Measurements from ENCODE around the gene IL12RB1. TPM values are rescaled to one million over a fixed set of nuclear protein-coding genes. Genes with fewer than 3 reads are reported as not detected.

The IL12RB1 gene
- total RNA-seq, 1 experiment from 2014 or later: 0.36 TPM

DNA sequence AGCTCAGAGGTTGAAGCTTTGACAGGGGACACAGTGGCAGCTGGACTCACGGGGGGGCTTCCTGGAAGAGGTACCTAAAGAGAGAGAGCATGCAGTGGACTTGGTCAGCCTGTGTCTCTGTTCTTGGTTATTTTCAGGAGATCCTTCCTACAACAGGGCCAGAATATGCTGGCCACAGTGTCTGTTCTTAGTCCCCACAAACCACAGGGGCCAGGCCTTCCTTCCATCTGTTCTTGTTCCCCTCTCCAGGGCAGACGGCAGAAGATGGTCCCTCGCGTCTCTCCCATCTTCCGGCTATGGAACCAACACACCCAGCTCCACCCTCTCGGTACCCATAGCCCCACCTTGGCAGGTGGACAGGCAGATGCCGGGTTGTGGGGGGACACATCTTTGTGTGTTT is 35.7 kb upstream of the IL12RB1 start:
- no peak for ATAC-seq
- no TSS peak for BruUV-seq (replicated peaks)
- in situ Hi-C loops (cut with HindIII; ENCODE audit: low pct_unique_long_range_greater_than_20kb, low sequenced_read_pairs): no loop called here
- Histone ChIP-seq H3K27me3 (ENCODE audit: control insufficient read depth, insufficient read depth, low read length) (no peaks in the 10 kb centered on the region), H3K4me3 (ENCODE audit: low read depth in 2 of 2, low read length in 2 of 2) (no peak overlapping the region), H3K36me3 (ENCODE audit: control insufficient read depth, insufficient read depth, low read length) (no peaks in the 10 kb centered on the region), H3K9me3 (ENCODE audit: control insufficient read depth, insufficient read depth, low read depth, low read length) (no peaks in the 10 kb centered on the region), H3K4me1 (ENCODE audit: control insufficient read depth, insufficient read depth, low read length) (peaks cover 7% of the 10 kb centered on the region), H3K27ac (ENCODE audit: low read length) (no peak overlapping the region)
- intact Hi-C loops (cut with micrococcal nuclease; ENCODE audit: unreplicated experiment): no loop called here
- ChIA-PET CTCF (no interaction called here), POLR2A (no interaction called here)
- no peak for DNase-seq (ENCODE audit: low read depth, low spot score)
- TF ChIP-seq, protein P1, sequence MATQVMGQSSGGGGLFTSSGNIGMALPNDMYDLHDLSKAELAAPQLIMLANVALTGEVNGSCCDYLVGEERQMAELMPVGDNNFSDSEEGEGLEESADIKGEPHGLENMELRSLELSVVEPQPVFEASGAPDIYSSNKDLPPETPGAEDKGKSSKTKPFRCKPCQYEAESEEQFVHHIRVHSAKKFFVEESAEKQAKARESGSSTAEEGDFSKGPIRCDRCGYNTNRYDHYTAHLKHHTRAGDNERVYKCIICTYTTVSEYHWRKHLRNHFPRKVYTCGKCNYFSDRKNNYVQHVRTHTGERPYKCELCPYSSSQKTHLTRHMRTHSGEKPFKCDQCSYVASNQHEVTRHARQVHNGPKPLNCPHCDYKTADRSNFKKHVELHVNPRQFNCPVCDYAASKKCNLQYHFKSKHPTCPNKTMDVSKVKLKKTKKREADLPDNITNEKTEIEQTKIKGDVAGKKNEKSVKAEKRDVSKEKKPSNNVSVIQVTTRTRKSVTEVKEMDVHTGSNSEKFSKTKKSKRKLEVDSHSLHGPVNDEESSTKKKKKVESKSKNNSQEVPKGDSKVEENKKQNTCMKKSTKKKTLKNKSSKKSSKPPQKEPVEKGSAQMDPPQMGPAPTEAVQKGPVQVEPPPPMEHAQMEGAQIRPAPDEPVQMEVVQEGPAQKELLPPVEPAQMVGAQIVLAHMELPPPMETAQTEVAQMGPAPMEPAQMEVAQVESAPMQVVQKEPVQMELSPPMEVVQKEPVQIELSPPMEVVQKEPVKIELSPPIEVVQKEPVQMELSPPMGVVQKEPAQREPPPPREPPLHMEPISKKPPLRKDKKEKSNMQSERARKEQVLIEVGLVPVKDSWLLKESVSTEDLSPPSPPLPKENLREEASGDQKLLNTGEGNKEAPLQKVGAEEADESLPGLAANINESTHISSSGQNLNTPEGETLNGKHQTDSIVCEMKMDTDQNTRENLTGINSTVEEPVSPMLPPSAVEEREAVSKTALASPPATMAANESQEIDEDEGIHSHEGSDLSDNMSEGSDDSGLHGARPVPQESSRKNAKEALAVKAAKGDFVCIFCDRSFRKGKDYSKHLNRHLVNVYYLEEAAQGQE (IDR thresholded peaks at IDR 0.05; ENCODE audit: insufficient read depth in 1 of 2, low read depth in 2 of 2, low read length in 1 of 2): no peak
- TF ChIP-seq SIN3A (IDR thresholded peaks at IDR 0.05; ENCODE audit: borderline replicate concordance, insufficient read depth, low read depth, low read length): no peak
- TF ChIP-seq POLR2AphosphoS5 (IDR thresholded peaks at IDR 0.05; ENCODE audit: low read depth, low read length): no peak
- TF ChIP-seq, protein P2, sequence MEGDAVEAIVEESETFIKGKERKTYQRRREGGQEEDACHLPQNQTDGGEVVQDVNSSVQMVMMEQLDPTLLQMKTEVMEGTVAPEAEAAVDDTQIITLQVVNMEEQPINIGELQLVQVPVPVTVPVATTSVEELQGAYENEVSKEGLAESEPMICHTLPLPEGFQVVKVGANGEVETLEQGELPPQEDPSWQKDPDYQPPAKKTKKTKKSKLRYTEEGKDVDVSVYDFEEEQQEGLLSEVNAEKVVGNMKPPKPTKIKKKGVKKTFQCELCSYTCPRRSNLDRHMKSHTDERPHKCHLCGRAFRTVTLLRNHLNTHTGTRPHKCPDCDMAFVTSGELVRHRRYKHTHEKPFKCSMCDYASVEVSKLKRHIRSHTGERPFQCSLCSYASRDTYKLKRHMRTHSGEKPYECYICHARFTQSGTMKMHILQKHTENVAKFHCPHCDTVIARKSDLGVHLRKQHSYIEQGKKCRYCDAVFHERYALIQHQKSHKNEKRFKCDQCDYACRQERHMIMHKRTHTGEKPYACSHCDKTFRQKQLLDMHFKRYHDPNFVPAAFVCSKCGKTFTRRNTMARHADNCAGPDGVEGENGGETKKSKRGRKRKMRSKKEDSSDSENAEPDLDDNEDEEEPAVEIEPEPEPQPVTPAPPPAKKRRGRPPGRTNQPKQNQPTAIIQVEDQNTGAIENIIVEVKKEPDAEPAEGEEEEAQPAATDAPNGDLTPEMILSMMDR (IDR thresholded peaks at IDR 0.05): no peak
- no peak for TF ChIP-seq TCF7L2 (IDR thresholded peaks at IDR 0.05; ENCODE audit: low read depth, low read length)

DNA sequence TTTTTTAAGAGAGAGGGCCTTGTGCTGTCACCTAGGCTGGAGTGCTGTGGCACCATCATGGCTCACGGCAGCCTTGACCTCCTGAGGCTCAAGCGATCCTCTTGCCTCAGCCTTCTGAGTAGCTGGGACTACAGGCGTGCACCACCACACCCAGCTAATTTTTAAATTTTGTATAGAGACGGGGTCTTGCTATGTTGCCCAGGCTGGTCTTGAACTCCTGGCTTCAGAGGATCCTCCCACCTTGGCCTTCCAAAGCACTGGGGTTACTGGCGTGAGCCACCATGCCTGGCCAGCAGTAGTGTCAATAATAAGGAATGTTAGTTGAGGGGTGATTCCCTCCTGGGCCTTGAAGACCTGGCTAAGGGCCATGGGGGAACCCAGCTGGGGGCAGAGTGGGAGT is 34.4 kb upstream of the IL12RB1 start:
- BruUV-seq (replicated peaks): no TSS peak
- CTCF ChIA-PET: no interaction called here
- DNase-seq (ENCODE audit: low read depth, low spot score): no peak
- no peaks in the 10 kb centered on the region for H3K27me3 ChIP-seq (ENCODE audit: control insufficient read depth, insufficient read depth, low read length)
- no peak overlapping the region for H3K27ac ChIP-seq (ENCODE audit: low read length)
- H3K4me3 ChIP-seq (ENCODE audit: low read depth in 2 of 2, low read length in 2 of 2): no peak overlapping the region
- intact Hi-C loops (cut with micrococcal nuclease; ENCODE audit: unreplicated experiment) (no loop called here), in situ Hi-C loops (cut with HindIII; ENCODE audit: low pct_unique_long_range_greater_than_20kb, low sequenced_read_pairs) (no loop called here)
- H3K9me3 ChIP-seq (ENCODE audit: control insufficient read depth, insufficient read depth, low read depth, low read length): no peaks in the 10 kb centered on the region
- peaks cover 10% of the 10 kb centered on the region for H3K4me1 ChIP-seq (ENCODE audit: control insufficient read depth, insufficient read depth, low read length)
- no peak for ATAC-seq
- TF ChIP-seq, protein P1 (IDR thresholded peaks at IDR 0.05; ENCODE audit: insufficient read depth in 1 of 2, low read depth in 2 of 2, low read length in 1 of 2): no peak
- TF ChIP-seq SIN3A (IDR thresholded peaks at IDR 0.05; ENCODE audit: borderline replicate concordance, insufficient read depth, low read depth, low read length) (no peak), POLR2AphosphoS5 (IDR thresholded peaks at IDR 0.05; ENCODE audit: low read depth, low read length) (no peak), TCF7L2 (IDR thresholded peaks at IDR 0.05; ENCODE audit: low read depth, low read length) (no peak)
- TF ChIP-seq, protein P2 (IDR thresholded peaks at IDR 0.05): no peak
- POLR2A ChIA-PET: no interaction called here
- H3K36me3 ChIP-seq (ENCODE audit: control insufficient read depth, insufficient read depth, low read length): no peaks in the 10 kb centered on the region
